Naive B cell (primary cell): ENCODE results near the gene TBC1D14. TPM values are rescaled to one million over a fixed set of nuclear protein-coding genes. Genes with fewer than 3 reads are reported as not detected.
A peak's percentile ranks its signal among the peaks of the same experiment; 100 is the strongest.

ENCODE experiments used
- ATAC-seq, 2 donors: fragments of 150-1000 bp; cut with Tn5 transposase; 2 replicates each; pipeline ENCODE4 v1.10.0; 2021; ENCODE audit warnings: low read depth in 2 of 2, mild to moderate bottlenecking in 2 of 2, moderate library complexity in 2 of 2
- DNase-seq: peaks from one replicate; pipeline ENCODE4 v3.0.0; 2022
- H3K27ac Mint-ChIP-seq, 6 donors: one replicate each; pipeline ENCODE4 v1.8.0; 2020 to 2022; ENCODE audit warnings: mild to moderate bottlenecking in 6 of 6, mixed read lengths in 6 of 6, moderate library complexity in 5 of 6, inconsistent platforms in 2 of 6
- H3K27me3 Mint-ChIP-seq, 3 donors: one replicate each; pipeline ENCODE4 v1.8.0; 2021 to 2022; ENCODE audit warnings: mixed read lengths in 3 of 3, mild to moderate bottlenecking in 1 of 3
- H3K36me3 Mint-ChIP-seq, 2 donors: one replicate each; pipeline ENCODE4 v1.8.0; 2020 to 2022; ENCODE audit warnings: mixed read lengths in 2 of 2, inconsistent platforms in 1 of 2, mild to moderate bottlenecking in 1 of 2
- H3K4me1 Mint-ChIP-seq, 3 donors: one replicate each; pipeline ENCODE4 v1.8.0; 2020 to 2022; ENCODE audit warnings: mixed read lengths in 3 of 3, inconsistent platforms in 1 of 3, mild to moderate bottlenecking in 1 of 3, moderate library complexity in 1 of 3
- H3K4me3 Mint-ChIP-seq, 8 donors: one replicate each; pipeline ENCODE4 v1.8.0; 2020 to 2022; ENCODE audit warnings: mild to moderate bottlenecking in 8 of 8, mixed read lengths in 8 of 8, moderate library complexity in 8 of 8, inconsistent platforms in 2 of 8
- H3K9me3 Mint-ChIP-seq, 7 donors: one replicate each; pipeline ENCODE4 v1.8.0; 2020 to 2022; ENCODE audit warnings: mixed read lengths in 7 of 7, mild to moderate bottlenecking in 5 of 7, inconsistent platforms in 2 of 7, moderate library complexity in 1 of 7
- polyA plus RNA-seq, 6 donors: library from polyadenylated mRNA; unstranded; fragments of 300-500 nt; fragmentation: Illumina TruSeq; gene quantifications; one replicate each; pipeline ENCODE4 v1.2.3, GENCODE V29; 2021; ENCODE audit warnings: low read depth in 6 of 6

TBC1D14 gene
- polyA plus RNA-seq, 6 donors from 2014 or later: 27.3 to 42.4 (median 33.8) TPM

- no peak overlapping the region for H3K4me3 Mint-ChIP-seq
- H3K36me3 Mint-ChIP-seq: peaks cover 17 to 27% of the 10 kb centered on the region in 2 donors
- H3K9me3 Mint-ChIP-seq: peaks cover 0 to 10% (median 1%) of the 10 kb centered on the region in 7 donors
- ATAC-seq: no peak
- no peaks in the 10 kb centered on the region for H3K27me3 Mint-ChIP-seq
- H3K4me1 Mint-ChIP-seq: peaks cover 49 to 66% (median 58%) of the 10 kb centered on the region in 3 donors
- peak overlapping the region in 3 of 6 donors; percentile 82 to 95 (median 83) for H3K27ac Mint-ChIP-seq
- no peak for DNase-seq
Observed at GRCh38 chr4:6932475-6932874, 22.8 kb downstream of the TBC1D14 start.

- Mint-ChIP-seq H3K27ac (no peak overlapping the region), H3K4me3 (no peak overlapping the region), H3K9me3 (peaks cover 0 to 11% (median 1%) of the 10 kb centered on the region in 7 donors), H3K36me3 (peaks cover 17 to 27% of the 10 kb centered on the region in 2 donors), H3K4me1 (peaks cover 48 to 66% (median 58%) of the 10 kb centered on the region in 3 donors), H3K27me3 (no peaks in the 10 kb centered on the region)
- no peak for DNase-seq
- no peak for ATAC-seq
Observed at GRCh38 chr4:6932918-6933317, 23.3 kb downstream of the TBC1D14 start.

GRCh38 chr4:6933691-6934430 lies 24.2 kb downstream of the TBC1D14 start:
- ATAC-seq: no peak
- Mint-ChIP-seq H3K4me3 (no peak overlapping the region), H3K36me3 (peaks cover 17 to 27% of the 10 kb centered on the region in 2 donors), H3K9me3 (peaks cover 0 to 11% (median 1%) of the 10 kb centered on the region in 7 donors), H3K4me1 (peaks cover 55 to 67% (median 64%) of the 10 kb centered on the region in 3 donors), H3K27me3 (no peaks in the 10 kb centered on the region), H3K27ac (peak overlapping the region in 4 of 6 donors; percentile 24 to 92 (median 36))
- no peak for DNase-seq

GRCh38 chr4:6935965-6936364 lies 26.3 kb downstream of the TBC1D14 start:
- H3K36me3 Mint-ChIP-seq: peaks cover 12 to 27% of the 10 kb centered on the region in 2 donors
- H3K4me3 Mint-ChIP-seq: no peak overlapping the region
- peak overlapping the region in 1 of 6 donors; percentile 57 for H3K27ac Mint-ChIP-seq
- peaks cover 61 to 75% (median 73%) of the 10 kb centered on the region in 3 donors for H3K4me1 Mint-ChIP-seq
- DNase-seq (no peak), ATAC-seq (no peak)
- peaks cover 0 to 11% (median 1%) of the 10 kb centered on the region in 7 donors for H3K9me3 Mint-ChIP-seq
- H3K27me3 Mint-ChIP-seq: no peaks in the 10 kb centered on the region

- Mint-ChIP-seq H3K27me3 (no peaks in the 10 kb centered on the region), H3K4me1 (peaks cover 67 to 79% (median 74%) of the 10 kb centered on the region in 3 donors), H3K36me3 (peaks cover 12 to 19% of the 10 kb centered on the region in 2 donors), H3K4me3 (peak overlapping the region in 4 of 8 donors; percentile 23 to 72 (median 56)), H3K9me3 (peaks cover 0 to 11% (median 1%) of the 10 kb centered on the region in 7 donors), H3K27ac (peak overlapping the region in 2 of 6 donors; percentile 29 to 88)
- ATAC-seq (no peak), DNase-seq (no peak)
Observed at GRCh38 chr4:6937201-6937600, 27.6 kb downstream of the TBC1D14 start.

GRCh38 chr4:6937754-6938153 lies 28.1 kb downstream of the TBC1D14 start:
- H3K27me3 Mint-ChIP-seq: no peaks in the 10 kb centered on the region
- H3K4me3 Mint-ChIP-seq: peak overlapping the region in 5 of 8 donors; percentile 33 to 72 (median 54)
- H3K4me1 Mint-ChIP-seq: peaks cover 71 to 81% (median 77%) of the 10 kb centered on the region in 3 donors
- H3K9me3 Mint-ChIP-seq: peaks cover 0 to 11% (median 1%) of the 10 kb centered on the region in 7 donors
- peaks cover 12 to 19% of the 10 kb centered on the region in 2 donors for H3K36me3 Mint-ChIP-seq
- peak overlapping the region in 2 of 6 donors; percentile 29 to 33 for H3K27ac Mint-ChIP-seq
- DNase-seq (no peak), ATAC-seq (no peak)

- DNase-seq (no peak), ATAC-seq (peak in 1 of 2 donors; percentile 21)
- Mint-ChIP-seq H3K4me1 (peaks cover 74 to 85% (median 78%) of the 10 kb centered on the region in 3 donors), H3K4me3 (peak overlapping the region in 4 of 8 donors; percentile 33 to 62 (median 46)), H3K36me3 (peaks cover 12 to 17% of the 10 kb centered on the region in 2 donors), H3K27ac (peak overlapping the region in 3 of 6 donors; percentile 8 to 74 (median 33)), H3K27me3 (no peaks in the 10 kb centered on the region), H3K9me3 (peaks cover 0 to 11% (median 1%) of the 10 kb centered on the region in 7 donors)
Observed at GRCh38 chr4:6938237-6938636, 28.6 kb downstream of the TBC1D14 start.

- no peak for DNase-seq
- Mint-ChIP-seq H3K9me3 (peaks cover 0 to 8% (median 1%) of the 10 kb centered on the region in 7 donors), H3K4me3 (peak overlapping the region in 6 of 8 donors; percentile 15 to 49 (median 36)), H3K4me1 (peaks cover 71 to 85% (median 78%) of the 10 kb centered on the region in 3 donors), H3K27me3 (no peaks in the 10 kb centered on the region), H3K36me3 (peaks cover 8 to 12% of the 10 kb centered on the region in 2 donors), H3K27ac (peak overlapping the region in 1 of 6 donors; percentile 12)
- no peak for ATAC-seq
Observed at GRCh38 chr4:6938647-6939271, 29.1 kb downstream of the TBC1D14 start.

GRCh38 chr4:6939761-6940743 lies 30.4 kb downstream of the TBC1D14 start:
- no peak for DNase-seq

GRCh38 chr4:6940744-6941137 lies 31.1 kb downstream of the TBC1D14 start:
- no peaks in the 10 kb centered on the region for H3K27me3 Mint-ChIP-seq
- ATAC-seq (no peak), DNase-seq (no peak)
- H3K9me3 Mint-ChIP-seq: peaks cover 0 to 4% (median 1%) of the 10 kb centered on the region in 7 donors
- peaks cover 65 to 82% (median 75%) of the 10 kb centered on the region in 3 donors for H3K4me1 Mint-ChIP-seq
- peak overlapping the region in 1 of 6 donors; percentile 3 for H3K27ac Mint-ChIP-seq
- H3K36me3 Mint-ChIP-seq: peaks cover 6 to 12% of the 10 kb centered on the region in 2 donors
- H3K4me3 Mint-ChIP-seq: peak overlapping the region in 7 of 8 donors; percentile 16 to 79 (median 62)

More at GRCh38 chr4:6939761-6940743, 30.4 kb downstream of the TBC1D14 start:
- peaks cover 0 to 4% (median 1%) of the 10 kb centered on the region in 7 donors for H3K9me3 Mint-ChIP-seq
- H3K27me3 Mint-ChIP-seq: no peaks in the 10 kb centered on the region
- ATAC-seq: peak; percentile 41 to 45
- H3K4me3 Mint-ChIP-seq: peak overlapping the region; percentile 16 to 79 (median 53)
- H3K36me3 Mint-ChIP-seq: peaks cover 6 to 11% of the 10 kb centered on the region in 2 donors
- peaks cover 68 to 88% (median 74%) of the 10 kb centered on the region in 3 donors for H3K4me1 Mint-ChIP-seq
- peak overlapping the region in 4 of 6 donors; percentile 3 to 89 (median 47) for H3K27ac Mint-ChIP-seq

GRCh38 chr4:6941796-6942195 lies 32.2 kb downstream of the TBC1D14 start:
- Mint-ChIP-seq H3K4me3 (peak overlapping the region; percentile 15 to 84 (median 65)), H3K36me3 (peaks cover 0 to 5% of the 10 kb centered on the region in 2 donors), H3K27me3 (no peaks in the 10 kb centered on the region), H3K27ac (peak overlapping the region in 3 of 6 donors; percentile 39 to 73 (median 42)), H3K9me3 (peaks cover 0 to 4% (median 0%) of the 10 kb centered on the region in 7 donors), H3K4me1 (peaks cover 61 to 80% (median 70%) of the 10 kb centered on the region in 3 donors)
- DNase-seq (no peak), ATAC-seq (peak; percentile 61 to 64)

- Mint-ChIP-seq H3K36me3 (peaks cover 0 to 4% of the 10 kb centered on the region in 2 donors), H3K27ac (peak overlapping the region; percentile 54 to 95 (median 80)), H3K4me1 (peaks cover 59 to 81% (median 67%) of the 10 kb centered on the region in 3 donors), H3K4me3 (peak overlapping the region; percentile 32 to 82 (median 64)), H3K27me3 (no peaks in the 10 kb centered on the region), H3K9me3 (peaks cover 0 to 2% (median 0%) of the 10 kb centered on the region in 7 donors)
- ATAC-seq (peak; percentile 57 to 58), DNase-seq (peak; percentile 25)
Observed at GRCh38 chr4:6942238-6942800, 32.7 kb downstream of the TBC1D14 start.
